Natural killer cell (primary cell): Measurements from ENCODE around the gene RUVBL2. TPM values are rescaled to one million over a fixed set of nuclear protein-coding genes. Genes with fewer than 3 reads are reported as not detected.
"Not testable (repeated sequence)": the region's sequence is repeated elsewhere in the genome, so short reads cannot be mapped to it uniquely, and the experiment has no call there.

Experiments
- ATAC-seq, 3 donors: fragments of 150-1000 bp in 2 of 3; fragments of 200-7000 bp in 1 of 3; cut with Tn5 transposase; 1 replicate in 1 of 3; 2 replicates in 2 of 3; pipeline ENCODE4 v1.10.0; 2021; ENCODE audit warnings: mild to moderate bottlenecking in 2 of 3, moderate library complexity in 2 of 3
- DNase-seq, 2 donors: peaks; one replicate each; pipeline versions ENCODE4 v3.0.0 to v3.0.0-alpha.2; 2013 to 2021; ENCODE audit warnings: mixed read lengths in 1 of 2
- H3K27ac ChIP-seq: one replicate; pipeline ENCODE4 v1.5.1; 2013; ENCODE audit warnings: mild to moderate bottlenecking, low read length
- H3K27me3 ChIP-seq: one replicate; pipeline ENCODE4 v1.6.1; 2013; ENCODE audit warnings: low read length; ENCODE audit not compliant: control insufficient read depth, insufficient read depth
- H3K36me3 ChIP-seq: one replicate; pipeline ENCODE4 v1.6.1; 2013; ENCODE audit warnings: low read length; ENCODE audit not compliant: control insufficient read depth, insufficient read depth
- H3K4me1 ChIP-seq: one replicate; pipeline ENCODE4 v1.6.1; 2013; ENCODE audit warnings: low read length; ENCODE audit not compliant: control insufficient read depth, insufficient read depth
- H3K4me3 ChIP-seq: one replicate; pipeline ENCODE4 v1.5.1; 2013; ENCODE audit warnings: low read length
- H3K9me3 ChIP-seq: one replicate; pipeline ENCODE4 v1.6.1; 2013; ENCODE audit warnings: low read length; ENCODE audit not compliant: control insufficient read depth, insufficient read depth
- H3K27ac Mint-ChIP-seq, 2 donors: one replicate each; pipeline ENCODE4 v1.8.0; 2022; ENCODE audit warnings: mild to moderate bottlenecking in 2 of 2, mixed read lengths in 2 of 2, moderate library complexity in 1 of 2
- H3K27me3 Mint-ChIP-seq, 2 donors: one replicate each; pipeline ENCODE4 v1.8.0; 2022; ENCODE audit warnings: low read depth in 2 of 2, mixed read lengths in 2 of 2
- H3K36me3 Mint-ChIP-seq: one replicate; pipeline ENCODE4 v1.8.0; 2022; ENCODE audit warnings: mixed read lengths
- H3K4me1 Mint-ChIP-seq, 2 donors: one replicate each; pipeline ENCODE4 v1.8.0; 2022; ENCODE audit warnings: mixed read lengths in 2 of 2
- H3K4me3 Mint-ChIP-seq: one replicate; pipeline ENCODE4 v1.8.0; 2022; ENCODE audit warnings: mild to moderate bottlenecking, moderate library complexity, mixed read lengths
- H3K9me3 Mint-ChIP-seq, 2 donors: one replicate each; pipeline ENCODE4 v1.8.0; 2022; ENCODE audit warnings: mixed read lengths in 2 of 2
- CTCF ChIP-seq: fragments of 200-600 bp; IDR thresholded peaks from one replicate; pipeline ENCODE4 v1.8.0; 2022; ENCODE audit warnings: antibody characterized with exemption
- WGBS: methylation state at CpG from one replicate; pipeline ENCODE4 v1.1.7; 2013; ENCODE audit warnings: missing lambda C conversion rate; ENCODE audit not compliant: insufficient coverage; 5-methylcytosine and 5-hydroxymethylcytosine counted together
- intact Hi-C: fragments of 100-400 bp; cut with micrococcal nuclease; formaldehyde crosslinking; loops from one replicate; pipeline ENCODE4 v1.14.2; 2022
- total RNA-seq, 4 donors: library from RNA; stranded (reverse); fragments of 120-200 nt in 1 of 4; gene quantifications; one replicate each; pipeline versions ENCODE4 v1.2.3 to v1.2.4, GENCODE V29; 2013 to 2022

The RUVBL2 gene
- total RNA-seq, 3 donors from 2014 or later (not counting 1 experiment from before 2014, with no cell fraction given) = 23.6 to 28.3 (median 26.5) TPM

GRCh38 chr19:49042177-49042576, 48.5 kb downstream of the RUVBL2 start:
- no peaks in the 10 kb centered on the region for H3K36me3 ChIP-seq
- H3K4me3 Mint-ChIP-seq = no peak overlapping the region
- no peaks in the 10 kb centered on the region for H3K27me3 Mint-ChIP-seq
- ATAC-seq = no peak
- H3K4me1 Mint-ChIP-seq = no peaks in the 10 kb centered on the region
- H3K9me3 Mint-ChIP-seq = no peaks in the 10 kb centered on the region
- no peaks in the 10 kb centered on the region for H3K27me3 ChIP-seq
- WGBS = 86% methylated on average over 16 of the region's 17 CpGs
- intact Hi-C loops = no loop called here
- no peak overlapping the region for H3K4me3 ChIP-seq
- no peak for DNase-seq
- H3K9me3 ChIP-seq = no peaks in the 10 kb centered on the region
- no peaks in the 10 kb centered on the region for H3K4me1 ChIP-seq
- H3K27ac ChIP-seq = no peak overlapping the region
- H3K36me3 Mint-ChIP-seq = no peaks in the 10 kb centered on the region
- no peak for TF ChIP-seq CTCF
- no peak overlapping the region for H3K27ac Mint-ChIP-seq

- H3K27ac Mint-ChIP-seq, H3K4me1 ChIP-seq, H3K36me3 ChIP-seq, DNase-seq, intact Hi-C loops, H3K27ac ChIP-seq, H3K4me3 Mint-ChIP-seq, H3K27me3 ChIP-seq, H3K9me3 Mint-ChIP-seq, H3K4me1 Mint-ChIP-seq, H3K27me3 Mint-ChIP-seq, H3K36me3 Mint-ChIP-seq, H3K9me3 ChIP-seq, ATAC-seq, H3K4me3 ChIP-seq: not testable (repeated sequence)
- WGBS = no CpG with 5 or more reads among the region's 4 CpGs
These were observed 49.0 kb downstream of the RUVBL2 start for GRCh38 chr19:49042666-49043065.

GRCh38 chr19:49043548-49043947, 49.9 kb downstream of the RUVBL2 start, which contains the start of gene CGB5:
CGB5 (plus strand) TSS chr19:49043848; CDS start chr19:49044210, 362 bp downstream.
- H3K4me3 Mint-ChIP-seq, ATAC-seq, H3K36me3 Mint-ChIP-seq, H3K4me3 ChIP-seq, H3K36me3 ChIP-seq, H3K27ac ChIP-seq, H3K27ac Mint-ChIP-seq, H3K27me3 ChIP-seq, H3K4me1 ChIP-seq, DNase-seq, H3K27me3 Mint-ChIP-seq, H3K9me3 Mint-ChIP-seq, H3K4me1 Mint-ChIP-seq, intact Hi-C loops, H3K9me3 ChIP-seq: not testable (repeated sequence)
- 77% methylated on average over 13 of the region's 15 CpGs for WGBS

- H3K4me1 ChIP-seq, DNase-seq, H3K27ac Mint-ChIP-seq, H3K4me3 ChIP-seq, H3K9me3 Mint-ChIP-seq, H3K9me3 ChIP-seq, H3K4me1 Mint-ChIP-seq, H3K27me3 ChIP-seq, H3K4me3 Mint-ChIP-seq, ATAC-seq, H3K27me3 Mint-ChIP-seq, H3K36me3 Mint-ChIP-seq, H3K36me3 ChIP-seq, H3K27ac ChIP-seq, intact Hi-C loops: not testable (repeated sequence)
- WGBS = 85% methylated on average over 10 of the region's 12 CpGs
These were observed 55.3 kb downstream of the RUVBL2 start, which contains the start of gene CGB8 for GRCh38 chr19:49049011-49049410. CGB8 (minus strand) TSS chr19:49049111; CDS start chr19:49048739, 372 bp downstream.

- H3K36me3 ChIP-seq, H3K4me3 ChIP-seq, H3K27ac Mint-ChIP-seq, H3K4me1 ChIP-seq, H3K36me3 Mint-ChIP-seq, H3K27me3 ChIP-seq, H3K27me3 Mint-ChIP-seq, ATAC-seq, H3K27ac ChIP-seq, intact Hi-C loops, H3K9me3 ChIP-seq, H3K4me1 Mint-ChIP-seq, H3K9me3 Mint-ChIP-seq, DNase-seq, H3K4me3 Mint-ChIP-seq: not testable (repeated sequence)
- WGBS = 100% methylated on average over 1 of the region's 4 CpGs
These were observed 56.1 kb downstream of the RUVBL2 start for GRCh38 chr19:49049834-49050233.

- ATAC-seq, H3K4me3 ChIP-seq, H3K36me3 Mint-ChIP-seq, H3K9me3 Mint-ChIP-seq, H3K4me1 Mint-ChIP-seq, H3K9me3 ChIP-seq, H3K27ac ChIP-seq, H3K27me3 ChIP-seq, H3K27me3 Mint-ChIP-seq, H3K27ac Mint-ChIP-seq, H3K36me3 ChIP-seq, H3K4me3 Mint-ChIP-seq, intact Hi-C loops, H3K4me1 ChIP-seq, DNase-seq: not testable (repeated sequence)
- WGBS = 83% methylated on average over 24 of the region's 24 CpGs
These were observed 56.8 kb downstream of the RUVBL2 start for GRCh38 chr19:49050376-49051033.
